DMS53 treated with DMSO at 0.1 percent for 48 hours (cell line): ENCODE data around the gene FUNDC1.
"Not testable (repeated sequence)": the region's sequence is repeated elsewhere in the genome, so short reads cannot be mapped to it uniquely, and the experiment has no call there.

Source experiments
- DNase-seq: peaks from one replicate; lab custom pipeline; 2025; ENCODE audit not compliant: unreplicated experiment; lab: John Stamatoyannopoulos, UW

The FUNDC1 gene

GRCh38 chrX:44542567-44543325 is at the start of gene FUNDC1:
Gene FUNDC1, minus strand, starts transcription at chrX:44542859. Its CDS starts 27 bp downstream, at chrX:44542832.
- DNase-seq = peak; percentile 90

- DNase-seq = no peak
These were observed 43.2 kb upstream of the FUNDC1 start for GRCh38 chrX:44585866-44586265.

- DNase-seq = no peak
These were observed 37.8 kb upstream of the FUNDC1 start for GRCh38 chrX:44580466-44580865.

GRCh38 chrX:44572340-44572938 is 29.8 kb upstream of the FUNDC1 start:
- no peak for DNase-seq

- peak; percentile 25 for DNase-seq
These were observed 27.9 kb upstream of the FUNDC1 start for GRCh38 chrX:44570522-44570921.

- no peak for DNase-seq
These were observed 26.5 kb upstream of the FUNDC1 start for GRCh38 chrX:44569122-44569521.

GRCh38 chrX:44568196-44568595 is 25.5 kb upstream of the FUNDC1 start:
- no peak for DNase-seq

GRCh38 chrX:44561896-44562295 is 19.2 kb upstream of the FUNDC1 start:
- not testable (repeated sequence) for DNase-seq

- DNase-seq = no peak
These were observed 7.9 kb upstream of the FUNDC1 start for GRCh38 chrX:44550563-44550962.

- not testable (repeated sequence) for DNase-seq
These were observed 2.8 kb upstream of the FUNDC1 start for GRCh38 chrX:44545454-44545853.

- no peak for DNase-seq
These were observed 1.4 kb upstream of the FUNDC1 start for GRCh38 chrX:44544036-44544435.

- DNase-seq = no peak
These were observed 6.5 kb downstream of the FUNDC1 start for GRCh38 chrX:44536198-44536597.

GRCh38 chrX:44529310-44529709 is 13.3 kb downstream of the FUNDC1 start:
- no peak for DNase-seq

GRCh38 chrX:44514272-44514671 is 28.4 kb downstream of the FUNDC1 start:
- DNase-seq = no peak

GRCh38 chrX:44507292-44507691 is 35.4 kb downstream of the FUNDC1 start:
- DNase-seq = no peak

- DNase-seq = no peak
These were observed 36.0 kb downstream of the FUNDC1 start for GRCh38 chrX:44506678-44507077.

- DNase-seq = no peak
These were observed 39.1 kb downstream of the FUNDC1 start for GRCh38 chrX:44503560-44503959.

- DNase-seq = no peak
These were observed 47.6 kb downstream of the FUNDC1 start for GRCh38 chrX:44495091-44495490.

GRCh38 chrX:44494357-44494756 is 48.3 kb downstream of the FUNDC1 start:
- no peak for DNase-seq

- no peak for DNase-seq
These were observed 53.1 kb downstream of the FUNDC1 start for GRCh38 chrX:44489515-44489914.

- no peak for DNase-seq
These were observed 58.0 kb downstream of the FUNDC1 start for GRCh38 chrX:44484607-44485146.

GRCh38 chrX:44483965-44484606 is 58.6 kb downstream of the FUNDC1 start:
- no peak for DNase-seq
